Measurements from ENCODE around the gene WDFY4. TPM values are rescaled to one million over a fixed set of nuclear protein-coding genes. Genes with fewer than 3 reads are reported as not detected.

Gene WDFY4
- polyA plus RNA-seq, 4 donors = 1.1 to 3.0 (median 2.0) TPM

GRCh38 chr10:49000437-49001398, 316.0 kb downstream of the WDFY4 start:
- no peak for DNase-seq (ENCODE audit: low read depth in 4 of 4, low spot score in 3 of 4)

- no peak for DNase-seq (ENCODE audit: low read depth in 4 of 4, low spot score in 3 of 4)
Measured at GRCh38 chr10:49001402-49001801, 316.7 kb downstream of the WDFY4 start.

- no peak for DNase-seq (ENCODE audit: low read depth in 4 of 4, low spot score in 3 of 4)
Measured at GRCh38 chr10:49001870-49002672, 317.4 kb downstream of the WDFY4 start.

- DNase-seq (ENCODE audit: low read depth in 4 of 4, low spot score in 3 of 4) = no peak
Measured at GRCh38 chr10:49005270-49005669, 320.6 kb downstream of the WDFY4 start.

- DNase-seq (ENCODE audit: low read depth in 4 of 4, low spot score in 3 of 4) = no peak
Measured at GRCh38 chr10:49007129-49007528, 322.5 kb downstream of the WDFY4 start.

GRCh38 chr10:49008091-49008490, 323.4 kb downstream of the WDFY4 start:
- DNase-seq (ENCODE audit: low read depth in 4 of 4, low spot score in 3 of 4) = no peak

GRCh38 chr10:49008505-49009198, 324.0 kb downstream of the WDFY4 start:
- no peak for DNase-seq (ENCODE audit: low read depth in 4 of 4, low spot score in 3 of 4)

GRCh38 chr10:49009199-49009979, 324.7 kb downstream of the WDFY4 start:
- peak in 1 of 4 donors; percentile 36 for DNase-seq (ENCODE audit: low read depth in 4 of 4, low spot score in 3 of 4)

GRCh38 chr10:49010295-49010694, 325.6 kb downstream of the WDFY4 start:
- no peak for DNase-seq (ENCODE audit: low read depth in 4 of 4, low spot score in 3 of 4)

- no peak for DNase-seq (ENCODE audit: low read depth in 4 of 4, low spot score in 3 of 4)
Measured at GRCh38 chr10:49010865-49011264, 326.2 kb downstream of the WDFY4 start.

- DNase-seq (ENCODE audit: low read depth in 4 of 4, low spot score in 3 of 4) = no peak
Measured at GRCh38 chr10:49011756-49012155, 327.1 kb downstream of the WDFY4 start.

- DNase-seq (ENCODE audit: low read depth in 4 of 4, low spot score in 3 of 4) = no peak
Measured at GRCh38 chr10:49012603-49013002, 327.9 kb downstream of the WDFY4 start.

- no peak for DNase-seq (ENCODE audit: low read depth in 4 of 4, low spot score in 3 of 4)
Measured at GRCh38 chr10:49015700-49016099, 331.0 kb downstream of the WDFY4 start.

GRCh38 chr10:49021685-49022084, 337.0 kb downstream of the WDFY4 start:
- no peak for DNase-seq (ENCODE audit: low read depth in 4 of 4, low spot score in 3 of 4)

GRCh38 chr10:49023071-49023470, 338.4 kb downstream of the WDFY4 start:
- DNase-seq (ENCODE audit: low read depth in 4 of 4, low spot score in 3 of 4) = no peak

GRCh38 chr10:49023752-49024151, 339.1 kb downstream of the WDFY4 start:
- DNase-seq (ENCODE audit: low read depth in 4 of 4, low spot score in 3 of 4) = no peak

GRCh38 chr10:49024484-49024883, 339.8 kb downstream of the WDFY4 start:
- DNase-seq (ENCODE audit: low read depth in 4 of 4, low spot score in 3 of 4) = no peak

GRCh38 chr10:49025347-49025983, 340.8 kb downstream of the WDFY4 start:
- no peak for DNase-seq (ENCODE audit: low read depth in 4 of 4, low spot score in 3 of 4)

GRCh38 chr10:49028639-49029038, 344.0 kb downstream of the WDFY4 start:
- DNase-seq (ENCODE audit: low read depth in 4 of 4, low spot score in 3 of 4) = no peak

GRCh38 chr10:49029666-49030065, 345.0 kb downstream of the WDFY4 start:
- no peak for DNase-seq (ENCODE audit: low read depth in 4 of 4, low spot score in 3 of 4)
